NK-92 (cell line): Measurements from ENCODE around the gene ELN.

ENCODE experiments used
- DNase-seq: peaks from one replicate; lab custom pipeline; 2025; ENCODE audit not compliant: unreplicated experiment; lab: John Stamatoyannopoulos, UW

ELN gene

DNA sequence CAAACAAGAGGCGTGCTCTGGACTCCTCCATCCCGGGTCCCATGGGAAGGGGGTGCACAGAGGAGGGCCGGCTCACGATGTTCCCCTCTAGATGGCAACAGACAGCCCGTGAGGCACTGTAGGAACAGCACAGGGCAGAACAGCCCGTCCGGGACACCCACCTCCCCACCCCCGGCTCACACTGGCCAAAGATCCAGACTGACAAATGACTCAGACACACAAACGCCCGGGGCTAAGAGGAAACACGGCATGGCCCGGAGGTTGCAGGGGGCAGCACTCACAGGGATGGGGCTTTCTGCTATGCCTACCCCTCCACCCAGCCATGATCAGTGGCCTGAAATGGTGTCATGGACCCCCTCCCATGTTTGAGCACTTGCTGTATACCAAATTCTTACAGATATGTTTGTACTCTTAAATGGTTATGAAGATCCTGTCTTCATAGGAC lies 4.9 kb upstream of the ELN start:
- no peak for DNase-seq

DNA sequence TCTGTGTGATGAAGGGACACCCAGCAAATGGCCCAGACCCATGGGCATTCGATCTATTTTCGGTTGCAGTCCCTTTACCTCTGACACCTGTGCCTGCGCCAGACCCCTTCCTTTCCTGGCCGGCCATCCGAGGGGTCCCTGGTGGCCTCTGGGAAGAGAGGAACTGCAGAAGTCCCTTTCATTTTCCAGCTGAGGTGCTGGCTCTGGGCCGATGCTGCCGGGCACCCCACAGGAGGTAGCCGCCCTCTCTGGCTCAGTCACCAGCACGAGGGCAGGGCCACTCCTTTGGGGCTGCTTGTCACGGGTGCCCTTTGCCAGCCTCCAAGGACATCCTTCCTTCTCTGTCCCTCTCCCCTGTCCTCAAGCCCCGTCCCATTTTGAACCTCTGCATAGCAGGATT lies 4.2 kb upstream of the ELN start:
- no peak for DNase-seq

DNA sequence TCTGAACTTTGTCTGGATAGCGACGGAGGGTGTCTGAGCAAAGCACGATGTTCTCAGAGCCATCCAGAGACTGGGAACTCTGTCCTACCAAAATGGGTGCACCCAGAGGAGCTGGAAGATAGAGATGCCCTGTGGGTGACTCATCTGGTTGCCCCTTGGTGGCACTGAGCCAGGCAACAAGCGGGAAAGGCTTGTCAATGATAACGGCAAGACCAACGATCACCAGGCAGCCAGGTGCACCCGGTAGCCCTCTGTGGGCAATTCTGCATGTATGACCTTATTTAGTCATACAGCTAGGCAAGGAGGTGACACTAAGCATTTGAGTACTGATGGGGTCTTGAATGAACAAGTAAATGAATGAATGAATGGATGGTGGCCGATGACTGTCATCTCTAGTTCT lies 2.8 kb upstream of the ELN start:
- DNase-seq = no peak

DNA sequence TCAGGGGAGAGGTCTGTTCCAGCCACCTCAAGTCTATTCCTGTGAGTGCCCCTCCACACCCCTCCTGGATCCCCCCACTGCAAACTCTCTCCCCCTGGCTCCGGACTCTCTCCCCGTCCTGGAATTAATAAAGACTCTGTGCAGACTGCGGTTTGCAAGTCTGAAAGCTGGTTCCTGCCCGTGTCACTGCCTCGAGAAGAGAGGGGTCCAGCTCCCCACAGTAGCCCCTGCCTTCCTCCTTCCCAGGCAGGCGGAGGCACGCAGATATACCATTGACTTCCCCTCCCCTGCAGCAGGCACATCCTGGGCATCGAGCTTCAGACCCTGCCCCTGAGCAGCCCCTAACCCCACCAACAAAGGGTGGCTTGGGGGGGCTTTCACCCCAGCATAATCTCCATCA lies 2.2 kb upstream of the ELN start:
- DNase-seq = no peak

DNA sequence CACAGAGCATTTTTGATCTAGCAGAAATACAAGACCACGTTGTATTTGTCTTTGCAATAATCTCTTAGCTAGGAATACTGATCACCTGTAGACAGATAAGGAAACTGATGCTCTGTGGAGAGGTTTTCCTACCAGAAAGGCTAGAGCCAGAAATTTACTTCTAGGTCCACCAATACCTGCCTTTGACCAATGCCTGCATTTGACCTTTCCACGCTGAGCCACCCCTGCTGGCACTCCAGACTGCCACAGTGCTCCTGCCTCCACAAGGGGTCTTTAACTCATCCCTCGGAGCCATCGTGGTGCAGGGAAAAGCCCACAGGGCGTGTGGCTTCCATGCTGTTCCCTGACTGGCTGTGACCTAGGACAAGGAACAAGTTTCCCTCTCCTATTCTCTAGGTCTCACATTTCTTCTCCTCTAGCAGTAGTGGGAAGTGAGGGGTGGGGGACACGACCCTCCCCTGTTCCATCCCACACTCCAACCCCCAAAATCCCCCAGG lies 1.5 kb upstream of the ELN start:
- no peak for DNase-seq

DNA sequence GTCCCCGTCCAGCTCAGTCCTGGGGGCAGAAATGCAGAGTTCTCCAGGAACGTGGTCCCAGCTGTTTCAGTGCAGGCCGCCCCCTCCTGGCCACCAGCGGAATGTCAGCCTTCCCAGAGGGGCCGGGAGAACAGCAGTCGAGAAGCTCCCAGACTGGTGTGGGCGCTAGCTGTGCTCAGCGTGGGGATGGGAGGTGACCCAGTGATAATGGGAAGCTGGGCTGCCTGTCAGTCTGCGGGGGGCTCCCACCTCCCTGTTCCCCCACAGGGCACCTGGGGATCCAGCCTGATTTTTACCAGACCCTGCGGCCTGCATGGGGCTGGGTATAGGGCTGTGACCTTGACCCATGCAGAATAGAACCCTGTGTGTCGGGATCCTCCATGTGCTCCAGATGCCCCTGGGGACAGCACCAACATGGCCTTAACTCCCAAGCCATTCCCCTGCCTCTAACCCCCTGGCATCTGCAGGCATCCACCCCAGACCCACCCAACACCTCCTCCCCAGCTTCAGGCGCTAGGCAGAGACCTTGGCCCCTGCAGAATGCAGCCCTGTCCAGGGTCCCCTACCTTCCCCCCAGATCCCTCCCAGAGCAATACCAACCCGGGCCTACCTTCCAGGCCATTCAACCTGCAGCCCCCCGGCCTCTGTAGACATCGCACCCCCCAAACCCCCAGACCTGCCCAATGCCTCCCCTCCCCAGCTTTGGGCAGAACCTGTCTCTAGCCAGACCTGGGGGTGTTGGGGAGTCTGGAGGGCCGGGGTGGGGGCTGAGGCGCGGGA lies 880 bp upstream of the ELN start:
- no peak for DNase-seq

DNA sequence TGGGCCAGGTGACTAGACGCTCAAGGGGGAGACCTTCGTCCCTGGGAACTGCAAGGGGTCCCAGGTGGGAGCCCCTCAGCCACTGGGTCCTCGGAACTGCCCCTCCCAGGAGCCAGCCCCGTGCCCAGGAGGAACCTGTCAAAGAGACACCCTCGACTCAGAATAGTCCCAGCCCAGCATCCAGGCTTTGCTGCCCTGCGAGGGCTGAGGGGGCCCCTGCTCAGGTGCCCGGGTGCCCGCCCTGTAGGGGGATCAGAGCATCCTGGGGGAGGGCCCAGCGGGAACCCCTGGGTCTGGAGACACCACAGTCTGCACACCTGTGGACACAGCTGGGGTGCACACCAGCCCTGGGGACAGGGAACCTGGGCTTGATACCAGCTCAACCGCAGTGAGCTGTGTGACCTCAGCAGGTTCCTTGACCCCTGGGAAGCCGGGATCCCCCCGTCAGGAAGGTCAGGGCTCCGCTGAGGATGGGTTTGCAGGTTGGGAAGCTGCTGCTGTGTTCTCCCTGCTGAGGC lies 407 bp downstream of the ELN start:
- DNase-seq = no peak

DNA sequence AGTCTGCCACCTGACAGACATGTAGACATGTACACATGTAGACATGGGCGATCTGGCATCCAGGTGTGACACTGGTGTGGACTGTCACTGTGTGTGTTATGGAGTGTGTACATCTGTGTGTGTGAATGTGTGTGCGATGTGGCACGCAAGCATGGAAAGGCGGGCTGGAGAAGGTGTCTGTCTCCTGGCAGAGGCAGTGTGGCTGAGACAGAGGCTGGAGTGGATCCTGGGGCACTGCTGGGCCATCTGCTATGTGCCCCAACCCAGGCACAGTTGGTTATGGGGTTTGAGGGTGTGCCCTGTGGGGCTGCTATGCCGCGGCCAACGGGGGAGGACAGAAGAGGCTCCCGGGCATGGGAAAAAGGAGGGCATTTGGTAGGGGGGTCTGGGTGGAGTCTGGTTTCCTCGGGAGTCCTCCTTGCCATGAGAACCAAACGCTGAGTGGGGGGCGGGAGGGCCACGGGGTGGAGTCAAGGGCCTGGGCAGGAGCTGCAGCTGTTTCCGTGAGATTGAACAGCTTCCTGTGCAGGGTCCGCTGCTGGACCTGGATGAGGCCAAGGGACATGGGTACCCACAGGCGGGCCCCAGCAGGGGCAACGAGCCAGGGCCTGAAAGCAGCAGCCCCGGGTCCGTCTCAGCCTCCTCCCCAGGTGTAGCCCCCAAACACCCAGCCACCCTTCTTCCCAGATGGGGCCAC lies 1.3 kb downstream of the ELN start:
- no peak for DNase-seq

DNA sequence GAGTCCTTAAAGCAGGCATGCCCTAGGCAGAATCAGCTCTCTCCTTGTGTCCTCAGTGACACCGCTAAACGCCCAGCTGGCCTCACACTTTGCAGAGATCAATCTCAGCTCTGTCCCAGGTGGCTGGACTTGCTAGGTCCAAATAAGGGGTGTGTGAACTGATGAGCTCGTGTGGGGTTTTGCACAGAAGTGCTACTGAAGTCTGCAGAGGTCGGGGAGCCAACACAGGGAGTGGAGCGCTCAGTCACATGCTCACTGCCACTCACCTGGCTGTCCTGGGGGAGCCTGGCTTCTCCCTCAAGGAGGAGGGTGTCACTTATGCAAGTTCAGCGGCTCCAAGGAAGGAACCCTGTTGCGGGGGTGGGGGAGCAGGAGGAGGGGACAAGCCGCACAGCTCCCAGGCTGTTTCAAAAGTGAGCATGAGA lies 2.0 kb downstream of the ELN start:
- DNase-seq = no peak

DNA sequence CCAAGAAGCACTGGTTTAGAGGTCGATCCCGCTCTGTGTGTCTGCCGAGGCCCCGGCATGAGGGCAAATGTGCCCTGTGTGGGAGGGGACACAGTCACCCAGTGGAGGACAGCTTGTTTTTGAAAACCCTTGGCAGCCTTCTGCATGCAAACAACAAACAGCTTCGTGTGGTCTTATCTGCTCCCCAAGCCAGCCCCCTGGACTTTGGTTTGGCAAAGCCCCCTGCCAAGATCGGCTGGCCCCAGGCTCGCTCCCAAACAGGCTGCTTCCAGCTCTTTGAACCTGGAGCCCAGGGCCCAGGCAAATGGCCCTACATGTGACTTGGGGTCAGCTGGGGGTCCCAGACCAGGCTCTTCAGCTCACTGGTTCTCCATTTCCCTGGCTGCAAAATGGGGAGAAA lies 2.9 kb downstream of the ELN start:
- DNase-seq = no peak

DNA sequence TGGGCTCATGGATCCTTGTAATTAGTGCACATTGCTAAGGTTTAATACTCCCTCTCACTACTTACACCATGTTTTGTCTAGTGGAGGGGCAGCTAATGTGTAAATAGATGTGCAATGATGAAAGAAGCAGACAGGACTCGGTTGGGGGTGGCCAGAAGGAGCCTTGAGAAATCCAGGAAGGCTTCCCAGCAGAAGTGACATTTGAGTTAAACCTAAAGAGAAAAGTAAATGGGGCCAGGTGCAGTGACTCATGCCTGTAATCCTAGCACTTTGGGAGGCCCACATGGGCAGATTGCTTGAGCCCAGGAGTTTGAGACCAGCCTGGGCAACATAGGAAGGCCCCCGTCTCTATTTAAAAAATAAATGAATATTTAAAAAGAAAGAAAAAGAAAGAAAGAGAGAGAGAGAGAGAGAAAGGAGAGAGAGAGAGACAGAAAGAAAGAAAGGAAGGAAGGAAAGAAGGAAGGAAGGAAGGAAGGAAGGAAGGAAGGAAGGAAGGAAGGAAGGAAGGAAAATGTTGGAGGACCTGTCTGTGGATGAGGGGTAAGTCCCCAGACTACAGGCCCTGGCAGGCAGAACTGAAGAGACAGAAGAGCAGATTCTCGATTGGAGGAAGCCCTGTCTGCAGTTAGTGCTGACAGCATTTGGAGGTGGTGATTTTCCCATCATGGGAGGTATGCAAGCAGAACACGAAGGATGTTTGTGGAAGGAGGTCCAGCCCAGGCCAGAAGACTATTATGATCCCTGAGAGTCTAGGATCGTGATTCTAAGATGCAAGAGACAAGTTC lies 3.6 kb downstream of the ELN start:
- DNase-seq = no peak

DNA sequence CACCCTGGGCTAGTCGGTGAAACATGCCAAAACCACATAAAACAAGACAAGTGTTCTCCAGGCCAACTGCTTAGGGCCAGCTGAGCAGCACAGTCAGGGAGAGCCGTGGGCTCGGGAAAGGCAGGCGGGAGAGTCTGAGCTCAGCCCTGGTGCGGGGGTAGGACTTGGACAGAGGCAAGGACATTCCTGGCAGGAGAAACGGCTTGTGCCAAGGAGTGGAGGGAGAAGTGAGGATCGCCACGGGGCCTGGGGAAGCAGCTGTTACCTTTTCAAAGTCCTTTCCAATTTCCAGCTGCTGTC lies 4.2 kb downstream of the ELN start:
- DNase-seq = no peak

DNA sequence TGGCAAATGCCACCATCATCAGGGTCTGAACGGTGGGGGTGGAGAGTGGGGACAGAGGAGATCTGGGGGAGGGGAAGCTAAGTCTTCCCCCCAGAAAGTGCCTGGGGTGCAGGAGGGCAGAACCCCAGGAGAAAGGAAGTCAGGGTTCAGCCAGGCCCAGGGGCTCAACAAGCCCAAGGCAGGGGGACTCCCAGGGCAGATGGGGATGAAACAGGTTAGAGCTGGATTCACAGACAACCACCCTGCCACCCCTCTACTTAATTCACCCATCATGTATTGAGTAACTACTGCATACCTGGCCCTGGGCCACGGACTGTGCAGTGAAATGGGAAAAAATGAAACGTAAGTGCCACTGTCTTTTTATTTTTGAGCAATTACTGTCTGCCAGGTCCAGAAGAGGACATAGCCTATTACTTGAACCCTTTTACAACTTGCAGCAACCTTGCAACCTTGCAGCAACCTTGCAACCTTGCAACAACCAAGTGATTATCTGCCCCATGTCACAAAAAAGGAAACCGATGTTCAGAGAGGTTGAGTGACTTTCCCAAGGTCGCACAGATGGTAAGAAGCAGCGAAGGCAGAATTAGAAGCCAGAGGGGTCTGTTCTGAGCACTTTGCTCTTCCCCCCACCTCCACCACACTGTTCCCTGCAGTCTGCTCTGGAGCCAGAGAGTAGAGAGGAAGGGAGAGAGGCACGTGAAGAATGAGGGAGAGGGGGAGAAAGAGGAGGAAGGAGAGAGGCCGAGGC lies 4.8 kb downstream of the ELN start:
- no peak for DNase-seq

DNA sequence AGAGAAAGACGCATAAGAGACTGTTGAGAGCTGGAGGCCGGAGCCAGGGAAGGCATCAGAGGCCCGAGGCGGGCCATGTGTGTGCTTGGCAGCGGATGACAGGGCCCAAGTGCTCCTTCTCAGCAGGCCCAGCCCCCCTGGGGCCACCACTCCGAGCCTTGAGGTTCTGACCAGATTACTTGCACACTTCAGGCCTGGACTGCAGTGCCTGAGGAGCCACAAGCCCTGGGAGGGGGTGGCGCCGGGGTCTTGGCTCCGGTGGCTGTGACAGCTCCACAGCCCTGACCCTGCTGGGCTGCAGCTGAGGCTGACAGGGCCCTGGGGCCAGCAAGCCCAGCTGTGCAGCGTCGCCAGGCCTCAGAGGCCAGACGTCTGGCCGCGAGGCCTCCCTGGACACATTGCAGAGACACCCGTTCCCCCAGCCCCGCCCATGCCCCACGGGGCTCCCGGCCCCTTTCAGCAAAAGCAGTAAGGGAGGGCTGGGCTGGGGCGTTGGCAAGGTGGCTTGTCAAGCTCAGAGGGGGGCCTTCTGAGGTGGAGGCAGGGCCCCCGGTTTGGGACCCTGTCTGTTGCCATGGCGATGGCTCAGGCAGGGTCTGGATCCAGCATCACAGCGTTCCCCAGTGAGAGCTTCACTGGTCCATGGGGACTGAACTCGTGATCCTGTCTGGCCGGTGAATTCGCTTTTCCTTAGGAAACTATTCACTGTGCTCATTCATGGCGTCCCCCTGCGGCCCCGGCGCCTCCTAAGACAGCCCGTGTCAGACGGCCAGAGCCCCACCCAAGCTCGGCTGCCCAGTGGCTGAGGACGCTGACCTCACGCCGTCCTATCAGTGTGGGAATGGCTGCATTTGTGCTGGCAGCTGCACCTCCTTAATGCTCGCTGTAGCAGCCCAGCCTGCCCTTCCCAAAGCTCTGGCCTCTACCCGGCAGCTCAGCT lies 5.7 kb downstream of the ELN start:
- DNase-seq = no peak

DNA sequence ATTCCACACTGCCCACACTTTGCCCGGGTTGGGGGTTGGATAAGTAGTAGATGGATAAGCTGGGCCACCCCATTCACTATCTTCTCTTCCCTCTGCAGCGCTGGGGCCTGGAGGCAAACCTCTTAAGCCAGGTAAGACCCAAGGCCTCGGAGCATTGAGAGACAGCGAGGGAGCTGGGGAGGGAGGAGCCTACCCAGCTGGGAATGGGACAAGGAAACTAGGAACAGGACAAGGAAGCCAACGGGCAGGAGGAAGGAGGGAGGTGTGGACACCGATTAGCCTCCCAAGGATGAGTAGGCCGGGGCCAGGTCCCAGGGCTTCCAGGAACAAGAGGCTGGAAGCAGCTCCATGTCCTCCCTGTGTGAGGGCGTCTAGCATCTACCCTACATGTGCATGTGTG lies 9.6 kb downstream of the ELN start:
- no peak for DNase-seq

DNA sequence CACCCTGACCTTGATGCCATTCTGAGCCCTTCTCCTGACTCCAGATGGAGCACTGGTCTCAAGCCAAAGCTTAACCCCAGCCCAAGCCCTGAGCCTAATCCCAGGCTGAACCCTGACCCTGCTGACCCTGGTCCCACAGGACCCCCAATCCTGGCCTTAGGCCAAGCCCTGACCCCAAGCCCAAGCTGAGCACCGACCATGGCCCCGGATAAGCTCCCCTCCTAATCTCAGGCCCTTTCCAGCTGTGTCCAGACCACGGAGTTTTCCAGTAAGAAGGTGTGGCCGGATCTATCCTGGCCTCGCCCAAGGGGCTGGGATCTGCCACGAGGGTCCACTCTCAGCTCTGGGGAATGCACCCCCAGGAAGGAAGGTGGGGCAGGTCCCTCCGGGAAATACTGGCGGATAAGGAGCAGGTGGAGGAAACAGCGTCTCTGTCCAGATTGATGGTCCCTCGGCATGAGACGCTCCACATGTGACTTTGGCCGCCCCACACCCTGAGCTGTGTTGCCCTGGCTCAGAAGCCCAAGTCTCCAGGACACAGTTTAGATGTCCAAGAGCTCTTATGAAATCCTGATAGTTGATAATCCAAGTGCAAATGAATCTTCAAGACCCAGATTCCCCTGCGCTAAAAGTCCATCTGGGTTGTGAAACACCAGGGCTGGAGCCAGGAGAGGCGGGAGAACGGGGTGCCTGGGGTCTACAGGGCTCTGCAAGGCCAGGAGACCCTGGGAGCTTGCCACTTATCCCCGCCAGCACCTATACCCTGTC lies 10.4 kb downstream of the ELN start:
- DNase-seq = no peak

DNA sequence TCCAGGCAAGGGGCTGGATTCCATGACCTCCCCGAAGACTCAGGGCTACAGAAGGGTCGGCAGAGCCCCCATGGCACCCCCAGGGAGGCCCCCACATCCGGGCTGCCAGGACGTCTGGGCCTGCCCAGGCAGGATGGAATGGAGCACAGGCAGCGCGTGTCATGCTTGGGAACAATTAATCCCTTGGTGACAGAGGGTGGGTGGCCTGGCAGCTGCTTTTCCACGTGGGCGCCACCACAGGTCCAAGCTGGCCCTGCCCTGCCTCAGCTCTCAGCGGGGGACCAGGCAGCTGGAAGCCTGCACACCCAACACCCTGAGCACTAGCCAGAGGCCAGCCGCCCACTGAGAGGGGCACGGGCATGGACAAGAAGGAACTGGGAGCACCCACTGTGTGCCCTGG lies 11.4 kb downstream of the ELN start:
- DNase-seq = no peak

DNA sequence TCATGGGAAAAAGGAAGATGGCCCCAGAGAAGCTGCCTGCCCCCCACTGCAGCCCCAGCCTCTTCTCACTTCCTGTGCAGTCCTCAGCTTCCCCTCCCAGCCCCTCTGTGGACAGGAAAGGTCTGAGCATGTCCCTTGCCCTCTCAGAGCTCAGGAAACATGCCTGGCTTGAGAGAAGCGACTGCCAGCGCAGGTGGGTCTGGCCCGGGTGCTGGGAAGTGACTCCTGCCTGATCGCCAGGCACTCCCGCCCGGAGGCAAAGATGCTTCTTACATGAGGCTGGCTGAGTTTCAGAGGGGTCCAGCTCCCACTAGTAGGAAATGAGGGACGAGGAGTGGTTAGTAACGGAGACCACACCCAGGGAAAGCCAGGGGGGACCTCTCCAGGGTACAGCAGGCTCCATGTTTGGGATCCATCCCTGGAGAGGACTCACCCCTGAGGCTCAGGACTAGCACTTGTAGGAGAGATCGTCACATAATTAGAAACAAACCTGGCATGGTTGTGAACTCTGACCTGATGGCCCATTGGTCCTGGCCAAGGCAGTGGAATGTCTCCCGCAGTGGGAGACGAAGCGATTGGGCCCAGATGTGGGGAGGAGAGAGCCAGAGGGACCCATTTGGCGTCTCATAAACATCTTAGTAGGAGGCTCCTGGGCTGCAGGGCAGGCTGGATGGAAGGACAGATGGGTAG lies 12.3 kb downstream of the ELN start:
- DNase-seq = no peak
